HG03108 (cell line): Measurements from ENCODE around the gene RAB3GAP1.
"Not testable (repeated sequence)": the region's sequence is repeated elsewhere in the genome, so short reads cannot be mapped to it uniquely, and the experiment has no call there.

ENCODE experiments used
- ATAC-seq: cut with Tn5 transposase; IDR thresholded peaks from one replicate; pipeline ENCODE4 v1.9.1; 2021; ENCODE audit warnings: moderate library complexity; ENCODE audit not compliant: unreplicated experiment

Gene RAB3GAP1

DNA sequence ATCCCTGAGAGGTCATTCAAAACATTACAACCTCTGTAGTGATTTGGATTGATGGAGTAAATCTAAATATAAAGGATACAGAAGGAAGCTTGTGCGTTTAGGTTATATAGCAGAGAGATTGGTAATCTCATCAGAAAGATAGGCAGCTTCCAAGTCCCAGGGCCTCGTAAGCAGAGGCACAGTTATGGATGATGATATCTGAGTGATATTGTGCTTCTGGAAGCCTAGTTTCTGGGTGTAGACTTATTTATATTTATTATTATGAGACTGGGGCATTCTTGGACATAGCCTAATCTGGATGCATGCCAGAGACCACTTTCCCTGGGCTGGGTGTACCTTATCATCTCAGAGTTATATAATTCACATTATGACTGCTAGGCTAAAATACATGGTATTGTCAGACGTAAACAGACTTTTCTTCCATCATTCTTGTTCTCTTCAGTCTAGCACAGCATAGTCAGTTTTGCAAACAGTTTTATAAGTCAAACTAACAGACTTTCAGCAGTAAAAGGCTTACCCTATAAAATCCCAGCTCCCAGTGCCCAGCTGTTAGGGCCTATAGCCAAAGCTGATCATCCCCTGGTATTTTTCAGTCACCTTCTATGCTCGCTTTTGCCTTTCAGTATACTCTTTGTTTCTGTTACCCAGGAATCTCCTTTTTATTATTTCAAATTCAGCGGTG lies 47.9 kb downstream of the RAB3GAP1 start:
- ATAC-seq: no peak

DNA sequence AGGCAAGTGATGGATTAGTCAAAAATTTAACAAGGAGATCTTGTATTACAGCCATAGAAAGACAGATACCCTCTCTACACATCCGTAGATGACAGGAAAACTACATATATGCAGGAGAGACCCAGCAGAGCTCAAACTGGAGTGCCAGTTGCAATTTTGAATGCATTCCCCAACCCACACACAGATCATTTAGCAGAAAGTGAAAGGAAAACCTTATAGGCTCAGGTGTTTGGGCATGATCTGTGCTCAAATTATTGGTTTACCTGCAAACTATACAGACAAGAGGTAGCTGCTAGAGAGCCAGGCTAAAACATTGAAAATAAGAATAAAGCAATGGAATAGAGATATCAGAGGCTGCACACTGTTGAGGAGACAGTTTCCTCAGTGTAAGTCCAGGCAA lies 51.8 kb downstream of the RAB3GAP1 start:
- no peak for ATAC-seq

DNA sequence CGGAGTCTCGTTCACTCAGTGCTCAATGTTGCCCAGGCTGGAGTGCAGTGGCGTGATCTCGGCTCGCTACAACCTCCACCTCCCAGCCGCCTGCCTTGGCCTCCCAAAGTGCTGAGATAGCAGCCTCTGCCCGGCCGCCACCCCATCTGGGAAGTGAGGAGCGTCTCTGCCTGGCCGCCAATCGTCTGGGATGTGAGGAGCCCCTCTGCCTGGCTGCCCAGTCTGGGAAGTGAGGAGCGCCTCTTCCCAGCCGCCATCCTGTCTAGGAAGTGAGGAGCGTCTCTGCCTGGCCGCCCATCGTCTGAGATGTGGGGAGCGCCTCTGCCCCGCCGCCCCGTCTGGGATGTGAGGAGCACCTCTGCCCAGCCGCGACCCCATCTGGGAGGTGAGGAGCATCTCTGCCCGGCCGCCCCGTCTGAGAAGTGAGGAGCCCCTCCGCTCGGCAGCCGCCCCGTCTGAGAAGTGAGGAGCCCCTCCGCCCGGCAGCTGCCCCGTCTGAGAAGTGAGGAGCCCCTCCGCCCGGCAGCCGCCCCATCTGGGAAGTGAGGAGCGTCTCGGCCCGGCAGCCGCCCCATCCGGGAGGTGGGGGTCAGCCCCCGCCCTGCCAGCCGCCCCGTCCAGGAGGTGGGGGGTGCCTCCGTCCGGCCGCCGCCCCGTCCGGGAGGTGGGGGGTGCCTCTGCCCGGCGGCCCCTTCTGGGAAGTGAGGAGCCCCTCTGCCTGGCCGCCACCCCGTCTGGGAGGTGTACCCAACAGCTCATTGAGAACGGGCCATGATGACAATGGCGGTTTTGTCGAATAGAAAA lies 53.6 kb downstream of the RAB3GAP1 start:
- not testable (repeated sequence) for ATAC-seq

DNA sequence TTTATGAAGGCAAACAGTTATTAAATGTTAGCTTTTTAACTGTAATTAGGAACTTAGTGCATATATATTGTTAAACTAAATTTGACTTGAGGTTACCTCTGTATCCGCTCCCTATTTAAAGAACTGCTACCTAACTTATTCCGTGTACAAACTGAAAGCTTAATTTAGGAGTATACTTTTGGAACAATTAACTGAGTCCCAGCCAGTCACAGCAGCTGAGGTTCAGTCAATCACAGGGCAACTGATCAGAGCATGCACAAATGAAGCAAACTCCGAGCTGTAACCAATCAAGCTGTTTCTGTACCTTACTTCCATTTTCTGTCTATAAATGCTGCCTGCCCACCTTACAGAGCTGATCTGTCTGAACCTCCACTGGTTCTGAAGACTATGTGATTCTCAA lies 61.2 kb downstream of the RAB3GAP1 start:
- ATAC-seq: no peak

DNA sequence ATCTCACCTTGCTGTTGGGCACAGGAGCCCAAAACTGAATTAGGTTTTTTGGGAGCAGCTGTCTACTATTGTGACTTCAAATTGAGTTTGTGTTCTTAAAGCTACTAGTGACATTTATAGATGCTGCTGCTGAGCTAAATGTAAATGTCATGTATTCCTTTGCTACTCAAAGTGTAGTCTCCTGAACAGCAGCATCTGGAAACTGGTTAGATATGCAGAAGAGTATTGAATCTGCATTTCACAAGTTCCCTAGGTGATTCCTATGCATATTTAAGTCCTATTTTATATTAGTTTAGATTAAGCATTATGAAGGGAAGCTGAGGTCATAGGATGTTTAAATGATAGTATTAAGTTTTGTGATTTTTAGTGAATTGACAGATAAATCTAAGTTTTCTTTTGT lies 67.5 kb downstream of the RAB3GAP1 start:
- ATAC-seq: no peak

DNA sequence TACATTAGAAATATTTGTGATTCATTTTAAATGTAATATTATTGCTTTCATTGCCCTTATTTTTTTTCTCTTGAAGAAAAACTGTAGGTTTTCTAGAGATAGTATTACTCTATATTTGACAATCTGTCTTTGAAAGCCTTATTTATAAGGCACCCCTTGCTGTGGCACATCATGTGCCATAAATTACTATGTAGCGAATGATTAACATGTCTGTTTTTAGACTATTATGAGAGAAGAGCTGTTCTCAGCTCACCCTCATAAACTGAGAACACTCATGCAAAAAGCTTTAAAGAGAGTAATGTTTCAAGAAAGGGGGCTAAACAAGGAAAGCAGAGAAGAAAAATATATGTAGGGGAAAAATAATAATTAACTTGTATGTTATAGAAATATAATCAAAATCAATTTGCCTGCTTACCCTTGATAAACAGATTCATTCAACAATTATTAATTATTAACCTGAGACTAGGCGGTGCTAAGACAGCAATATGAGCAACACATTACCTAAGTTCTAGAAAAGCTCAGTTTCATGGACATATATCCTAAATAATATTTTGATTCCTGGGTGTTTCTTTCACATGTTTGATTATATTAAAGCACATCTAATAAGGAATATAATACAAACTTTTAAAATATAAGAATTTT lies 69.0 kb downstream of the RAB3GAP1 start:
- no peak for ATAC-seq

DNA sequence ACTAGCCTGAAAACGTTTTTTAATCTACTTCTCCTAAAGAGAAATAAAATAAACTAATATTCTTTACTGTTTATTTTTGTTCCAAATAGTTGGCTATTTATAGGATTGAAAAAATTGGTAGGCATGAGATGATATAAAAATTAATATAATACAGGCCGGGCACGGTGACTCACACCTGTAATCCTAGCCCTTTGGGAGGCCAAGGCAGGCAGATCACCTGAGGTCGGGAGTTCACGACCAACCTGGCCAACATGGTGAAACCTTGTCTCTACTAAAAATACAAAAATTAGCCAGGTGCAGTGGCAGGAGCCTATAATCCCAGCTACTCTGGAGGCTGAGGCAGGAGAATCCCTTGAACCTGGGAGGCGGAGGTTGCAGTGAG lies 69.6 kb downstream of the RAB3GAP1 start:
- ATAC-seq: not testable (repeated sequence)

DNA sequence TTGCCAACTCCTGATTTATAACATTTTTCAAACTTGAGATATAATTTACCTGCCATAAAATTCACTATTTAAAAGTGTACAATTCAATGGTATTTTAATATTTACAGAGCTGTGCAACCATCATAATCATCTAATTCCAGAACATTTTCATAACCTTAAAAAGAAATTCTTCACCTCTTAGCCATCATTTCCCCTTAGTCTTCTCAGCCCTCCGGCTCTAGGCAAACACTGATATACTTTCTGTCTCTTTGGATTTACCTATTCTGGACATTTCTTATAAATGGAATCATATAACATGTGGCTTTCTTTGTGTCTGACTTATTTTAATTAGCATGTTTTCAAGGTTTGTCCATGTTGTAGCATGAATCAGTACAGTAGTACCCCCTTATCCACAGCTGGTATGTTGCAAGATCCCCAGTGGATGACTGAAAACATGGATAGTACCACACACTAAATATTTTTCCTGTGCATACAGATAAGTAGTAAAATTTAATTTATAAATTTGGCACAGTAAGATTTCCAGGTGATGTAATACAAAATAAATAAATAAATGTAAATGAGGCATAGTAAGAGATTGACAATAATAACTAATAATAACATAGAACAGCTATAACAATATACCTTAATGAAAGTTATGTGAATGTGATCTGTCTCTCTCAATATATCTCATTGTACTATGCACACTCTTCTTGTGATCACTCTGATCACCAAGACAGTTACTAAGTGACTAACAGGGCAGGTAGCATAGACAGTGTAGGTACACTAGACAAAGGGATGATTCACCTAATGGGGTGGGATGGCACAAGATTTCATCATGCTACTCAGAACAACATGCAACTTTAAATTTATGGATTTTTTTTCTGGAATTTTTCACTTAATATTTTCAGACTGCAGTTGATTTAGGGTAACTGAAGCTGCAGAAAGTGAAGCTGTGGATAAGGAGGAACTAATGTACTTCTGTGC lies 73.1 kb downstream of the RAB3GAP1 start:
- ATAC-seq: no peak

DNA sequence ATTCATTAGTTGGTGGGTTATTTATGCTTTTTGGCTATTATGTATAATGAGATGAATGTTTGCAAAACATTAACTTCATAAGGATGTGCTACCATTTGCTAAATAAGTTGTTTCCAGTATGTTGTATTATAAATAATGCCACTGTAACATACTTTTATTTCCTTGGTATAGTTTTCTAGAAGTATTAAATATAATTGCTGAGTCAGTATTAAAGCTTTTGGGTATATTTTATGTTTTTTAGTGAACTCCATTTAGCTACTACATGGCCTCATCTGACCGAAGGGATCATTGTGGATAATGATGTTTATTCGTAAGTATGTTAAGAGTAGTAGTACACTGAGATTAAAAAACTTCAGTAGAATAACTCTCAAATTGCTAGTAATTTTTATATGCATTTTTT lies 73.8 kb downstream of the RAB3GAP1 start:
- no peak for ATAC-seq

DNA sequence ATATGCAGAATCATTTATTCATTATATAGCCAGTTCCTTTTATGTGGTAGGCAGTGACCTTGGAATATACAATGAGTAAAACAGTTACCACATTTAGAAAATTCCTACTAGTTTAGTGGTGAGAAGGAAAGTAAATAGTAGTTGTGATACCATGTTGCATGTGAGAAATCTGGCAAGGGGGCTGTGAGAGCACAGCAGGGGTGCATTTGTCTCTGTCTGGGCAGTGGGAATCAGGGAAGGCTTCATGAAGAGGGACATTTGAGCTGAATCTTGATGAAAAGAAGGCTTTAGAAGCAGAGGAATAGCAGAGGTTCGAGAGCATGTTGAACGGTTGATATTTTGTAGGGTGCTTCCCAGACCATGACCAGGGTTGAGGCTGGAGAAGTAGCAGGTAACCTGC lies 78.7 kb downstream of the RAB3GAP1 start:
- no peak for ATAC-seq

DNA sequence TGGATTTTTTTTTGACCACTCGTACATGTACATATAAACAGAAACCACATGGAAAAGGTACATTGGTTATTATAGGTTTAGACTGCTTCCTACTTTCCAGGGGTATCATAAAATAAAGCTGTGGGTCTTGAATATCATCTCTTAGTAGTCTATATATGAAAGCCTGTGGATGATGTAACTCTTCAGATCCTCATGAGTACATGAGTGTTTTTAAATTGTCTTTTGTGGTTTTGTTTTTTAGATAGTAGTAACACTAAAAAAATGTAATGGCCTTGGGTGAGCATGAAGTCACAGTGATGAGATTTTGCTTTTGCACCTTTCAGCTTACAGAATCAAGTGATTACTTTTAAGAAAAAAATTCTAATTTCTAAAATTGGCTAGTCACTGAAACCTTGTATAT lies 80.2 kb downstream of the RAB3GAP1 start:
- no peak for ATAC-seq

DNA sequence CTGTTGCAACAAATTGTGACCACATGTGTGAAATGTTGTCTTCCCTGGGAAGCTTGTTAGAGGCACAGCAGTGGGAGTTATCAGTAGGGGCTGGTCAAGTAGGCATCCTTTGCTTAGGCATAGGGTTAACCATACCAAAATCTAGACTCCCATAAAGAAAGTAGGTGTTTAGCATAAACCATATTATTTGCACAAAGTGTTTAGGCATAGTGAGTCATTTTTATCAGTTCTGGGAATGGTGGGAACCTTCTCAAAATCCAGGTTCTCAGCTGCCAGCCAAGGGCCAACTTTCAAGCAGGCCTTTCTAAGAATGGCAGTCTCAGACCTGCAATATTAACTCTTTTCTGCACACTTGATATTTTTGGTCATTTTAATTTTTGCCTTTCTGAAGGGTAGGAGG lies 88.5 kb downstream of the RAB3GAP1 start:
- ATAC-seq: no peak

DNA sequence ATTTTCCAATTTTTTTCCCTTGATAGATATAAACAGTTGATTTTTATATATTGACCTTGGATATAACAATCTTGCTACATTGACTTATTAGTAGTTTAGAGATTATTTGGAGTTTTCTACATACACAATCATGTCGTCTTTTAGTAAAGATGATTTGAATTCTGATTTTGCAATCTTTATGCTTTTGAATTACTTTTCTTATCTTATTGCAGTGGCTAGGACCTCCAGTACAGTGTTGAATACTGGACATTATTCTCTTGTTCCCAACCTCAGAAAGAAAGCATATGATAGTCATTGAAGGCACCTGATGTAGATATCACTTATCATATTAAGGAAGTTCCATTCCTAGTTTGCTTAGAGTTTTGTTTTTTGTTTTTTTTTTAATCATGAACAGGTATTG lies 90.2 kb downstream of the RAB3GAP1 start:
- no peak for ATAC-seq

DNA sequence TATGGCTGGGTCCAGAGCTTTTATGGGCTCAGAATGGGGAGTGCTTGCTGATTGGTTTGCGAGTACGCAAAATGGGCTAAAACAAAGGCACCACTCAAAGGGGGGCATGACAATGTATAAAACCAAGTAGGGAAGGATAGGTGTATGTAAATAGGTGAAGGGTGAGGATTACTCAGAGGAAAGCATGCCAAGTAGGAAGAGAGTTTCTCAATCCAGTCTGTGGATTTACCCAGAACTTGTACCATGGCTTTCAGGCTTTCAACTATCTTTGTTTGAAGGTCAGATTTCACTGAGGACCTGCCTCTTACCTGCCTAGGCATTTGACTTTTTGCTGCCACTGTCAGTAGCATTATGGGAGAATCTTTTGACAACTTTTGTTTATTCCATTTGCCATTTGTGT lies 92.3 kb downstream of the RAB3GAP1 start:
- no peak for ATAC-seq

DNA sequence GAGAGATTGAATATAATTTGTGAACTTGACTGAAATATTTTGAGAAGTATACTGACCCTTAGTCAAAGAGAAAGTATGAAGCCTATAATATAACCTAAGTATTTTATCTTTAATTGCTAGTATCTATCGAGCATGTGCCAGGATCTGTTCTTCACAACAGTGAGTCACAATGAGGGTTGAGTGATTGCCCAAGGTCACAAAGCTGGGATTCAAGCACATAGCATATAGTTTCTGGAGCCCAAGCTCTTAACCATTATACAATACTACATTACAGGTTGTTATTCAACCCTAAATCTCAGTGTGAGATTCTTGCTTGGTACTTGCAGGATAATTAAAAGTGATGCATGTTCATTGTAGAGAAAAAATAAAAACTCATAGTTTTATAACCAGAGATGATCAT lies 97.2 kb downstream of the RAB3GAP1 start:
- ATAC-seq: no peak

DNA sequence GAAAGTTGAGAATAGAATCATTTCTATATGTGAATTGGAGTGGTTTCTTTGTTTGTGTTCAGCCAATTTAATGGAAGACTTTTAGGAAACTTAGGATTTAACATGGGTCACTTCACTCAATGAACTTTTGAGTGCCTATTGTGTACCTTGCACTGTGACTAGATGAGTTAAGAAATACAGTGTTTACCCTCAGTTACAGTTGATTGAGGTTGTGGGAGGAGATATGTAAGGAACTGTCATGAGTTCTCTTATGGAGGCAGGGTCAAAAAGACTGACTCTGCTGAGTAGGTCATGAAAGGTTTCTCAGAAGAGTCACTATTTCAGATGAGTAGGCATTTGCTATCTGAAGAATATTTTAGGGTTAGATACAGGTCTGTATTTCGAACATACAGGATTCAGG lies 98.6 kb downstream of the RAB3GAP1 start:
- no peak for ATAC-seq

DNA sequence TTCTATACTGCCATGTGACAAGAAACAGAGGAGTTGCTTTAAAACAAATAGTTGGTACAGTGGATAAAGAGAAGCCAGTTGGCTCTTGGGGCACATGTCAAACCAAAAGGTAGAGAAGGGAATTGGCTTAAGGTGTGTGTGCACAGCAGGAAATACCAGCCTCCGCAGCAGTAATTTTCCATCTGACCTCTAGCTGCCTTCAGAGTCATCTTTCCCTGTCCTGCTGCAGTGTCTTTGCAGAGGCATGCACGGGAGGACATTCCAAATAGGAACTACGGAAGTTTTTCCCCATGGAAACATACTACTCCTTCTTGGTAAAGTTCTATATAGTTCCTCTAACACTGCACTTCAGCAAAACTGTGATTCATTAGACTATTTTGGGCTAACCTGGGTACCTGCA lies 99.5 kb downstream of the RAB3GAP1 start:
- ATAC-seq: no peak

DNA sequence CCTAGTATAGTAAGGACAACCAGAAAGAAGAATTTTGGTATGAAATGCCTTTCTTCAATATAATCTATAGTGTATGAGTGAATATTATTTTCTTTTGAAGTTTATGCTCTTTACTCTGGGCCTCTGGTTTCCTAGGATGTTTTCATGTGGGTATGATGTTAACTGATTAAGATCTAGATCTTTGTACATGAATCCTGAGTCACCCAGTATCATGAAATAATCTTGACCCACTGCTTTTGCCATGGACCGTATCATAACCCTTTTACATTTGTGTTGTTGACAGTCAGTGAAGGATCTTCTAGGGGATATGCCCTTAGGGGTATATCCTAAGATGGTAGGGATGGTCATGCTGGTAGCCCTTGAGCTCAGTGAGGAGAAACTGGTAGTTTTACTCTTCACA lies 100.3 kb downstream of the RAB3GAP1 start:
- ATAC-seq: no peak

DNA sequence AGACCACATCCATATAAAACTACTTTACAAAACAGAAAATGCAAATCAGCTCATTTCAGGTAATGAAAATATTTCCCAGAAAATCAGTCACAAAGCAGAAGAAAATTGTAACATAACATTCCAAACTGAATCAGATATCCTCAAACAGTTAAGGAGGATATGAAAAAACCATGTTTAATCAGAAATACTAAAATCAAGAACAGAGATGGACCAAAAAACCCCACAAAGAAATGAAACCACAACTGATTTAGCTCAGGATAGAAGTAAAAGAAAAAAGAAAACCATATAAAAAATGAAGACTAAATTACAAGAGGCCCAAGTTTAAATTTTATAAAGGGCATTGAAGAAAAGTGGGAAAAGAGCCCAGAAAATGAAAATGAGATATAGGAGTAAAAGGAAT lies 102.9 kb downstream of the RAB3GAP1 start:
- ATAC-seq: no peak

DNA sequence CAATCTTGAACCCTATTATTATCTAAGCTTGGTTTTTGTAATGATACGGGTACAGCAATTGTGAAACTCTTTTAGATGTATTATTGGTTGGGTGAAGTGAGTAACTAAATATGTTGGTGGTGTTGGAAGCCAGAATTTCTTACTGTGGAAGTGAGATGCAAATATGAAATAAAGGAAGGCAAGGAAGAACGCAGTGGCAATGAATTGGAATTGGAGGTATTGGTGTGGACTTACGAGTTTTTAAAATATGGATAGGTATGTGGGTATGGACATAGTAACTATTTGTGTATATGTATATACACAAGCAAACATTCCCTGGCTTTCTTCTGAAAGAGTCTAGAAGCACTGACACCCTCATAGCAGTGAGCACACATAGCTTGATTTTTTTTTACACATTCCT lies 105.8 kb downstream of the RAB3GAP1 start:
- no peak for ATAC-seq

DNA sequence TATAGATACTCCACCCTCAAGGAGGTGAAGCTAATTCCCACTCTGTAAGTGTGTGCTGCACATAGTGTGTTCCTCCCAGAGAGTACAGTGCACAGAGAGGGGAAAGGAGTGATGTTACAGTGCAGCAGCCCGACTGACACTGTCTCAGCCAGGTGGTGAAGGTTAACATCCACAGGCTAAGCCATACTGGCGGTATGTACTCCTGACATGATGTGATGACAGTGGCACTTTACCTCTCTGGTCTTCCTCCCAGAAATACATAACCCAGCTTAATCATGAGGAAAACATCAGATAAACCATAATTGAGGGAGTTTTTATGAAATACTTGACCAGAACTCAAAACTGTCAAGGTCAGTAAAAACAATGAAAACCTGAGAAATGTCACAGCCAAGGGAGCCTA lies 107.1 kb downstream of the RAB3GAP1 start:
- ATAC-seq: no peak
